DND-41 (cell line): ENCODE measurements around the gene ABI3.

Source experiments
- CTCF ChIP-seq: IDR thresholded peaks from 2 replicates; pipeline ENCODE4 v1.5.1; 2012; ENCODE audit warnings: borderline replicate concordance, low read length, moderate library complexity, mild to moderate bottlenecking; ENCODE audit not compliant: poor library complexity, severe bottlenecking; ENCODE audit errors: extremely low read depth
- EZH2 ChIP-seq: IDR thresholded peaks from 3 replicates; pipeline ENCODE4 v1.6.1; 2012; ENCODE audit warnings: borderline replicate concordance, low read depth, mild to moderate bottlenecking, moderate library complexity, low read length, inconsistent platforms; ENCODE audit not compliant: severe bottlenecking

GRCh38 chr17:49235896-49236295, 25.4 kb downstream of the ABI3 start:
- TF ChIP-seq CTCF = no peak
- TF ChIP-seq EZH2 = no peak
